ENCODE measurements around the gene IQCN. TPM values are rescaled to one million over a fixed set of nuclear protein-coding genes. Genes with fewer than 3 reads are reported as not detected.

IQCN gene
- polyA plus RNA-seq, 1 donor, result 5.5 TPM

GRCh38 chr19:18232540-18233223 lies 41.6 kb downstream of the IQCN start:
- Histone ChIP-seq H3K36me3 (ENCODE audit: control insufficient read depth, insufficient read depth, low read length) (no peaks in the 10 kb centered on the region), H3K9me3 (ENCODE audit: control insufficient read depth, low read depth, low read length) (peaks cover 12% of the 10 kb centered on the region), H3K4me1 (ENCODE audit: control insufficient read depth, insufficient read depth, low read length) (peaks cover 2% of the 10 kb centered on the region), H3K4me3 (ENCODE audit: low read length) (no peak overlapping the region), H3K27ac (ENCODE audit: low read length) (no peak overlapping the region), H3K27me3 (ENCODE audit: control insufficient read depth, insufficient read depth, low read length) (peaks cover 47% of the 10 kb centered on the region)
- DNase-seq, result no peak
- no CpG with 5 or more reads among the region's 46 CpGs for WGBS (ENCODE audit: insufficient coverage, low lambda C conversion rate)

DNA sequence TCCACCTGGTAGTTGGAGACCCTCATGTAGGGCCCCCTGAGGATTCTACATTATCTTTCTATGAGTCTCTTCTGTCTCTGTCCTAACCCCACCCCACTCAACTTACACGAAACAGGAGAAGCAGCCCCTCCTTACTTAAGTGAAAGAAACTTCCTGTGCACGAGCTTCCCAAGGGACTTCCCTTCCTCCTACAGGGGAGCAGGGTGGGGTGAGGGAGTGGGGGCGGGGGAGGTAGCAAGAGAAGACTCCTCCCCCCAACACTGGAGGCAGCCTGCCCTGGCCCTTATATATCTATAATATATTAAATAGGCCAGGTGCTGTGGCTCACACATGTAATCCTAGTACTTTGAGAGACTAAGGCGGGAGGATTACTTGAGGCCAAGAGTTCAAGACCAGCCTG lies 42.5 kb downstream of the IQCN start:
- Histone ChIP-seq H3K27ac (ENCODE audit: low read length) (no peak overlapping the region), H3K27me3 (ENCODE audit: control insufficient read depth, insufficient read depth, low read length) (peaks cover 56% of the 10 kb centered on the region), H3K4me3 (ENCODE audit: low read length) (no peak overlapping the region), H3K4me1 (ENCODE audit: control insufficient read depth, insufficient read depth, low read length) (peaks cover 2% of the 10 kb centered on the region), H3K9me3 (ENCODE audit: control insufficient read depth, low read depth, low read length) (peaks cover 12% of the 10 kb centered on the region), H3K36me3 (ENCODE audit: control insufficient read depth, insufficient read depth, low read length) (no peaks in the 10 kb centered on the region)
- DNase-seq, result no peak
- WGBS (ENCODE audit: insufficient coverage, low lambda C conversion rate), result no CpG with 5 or more reads among the region's 4 CpGs

DNA sequence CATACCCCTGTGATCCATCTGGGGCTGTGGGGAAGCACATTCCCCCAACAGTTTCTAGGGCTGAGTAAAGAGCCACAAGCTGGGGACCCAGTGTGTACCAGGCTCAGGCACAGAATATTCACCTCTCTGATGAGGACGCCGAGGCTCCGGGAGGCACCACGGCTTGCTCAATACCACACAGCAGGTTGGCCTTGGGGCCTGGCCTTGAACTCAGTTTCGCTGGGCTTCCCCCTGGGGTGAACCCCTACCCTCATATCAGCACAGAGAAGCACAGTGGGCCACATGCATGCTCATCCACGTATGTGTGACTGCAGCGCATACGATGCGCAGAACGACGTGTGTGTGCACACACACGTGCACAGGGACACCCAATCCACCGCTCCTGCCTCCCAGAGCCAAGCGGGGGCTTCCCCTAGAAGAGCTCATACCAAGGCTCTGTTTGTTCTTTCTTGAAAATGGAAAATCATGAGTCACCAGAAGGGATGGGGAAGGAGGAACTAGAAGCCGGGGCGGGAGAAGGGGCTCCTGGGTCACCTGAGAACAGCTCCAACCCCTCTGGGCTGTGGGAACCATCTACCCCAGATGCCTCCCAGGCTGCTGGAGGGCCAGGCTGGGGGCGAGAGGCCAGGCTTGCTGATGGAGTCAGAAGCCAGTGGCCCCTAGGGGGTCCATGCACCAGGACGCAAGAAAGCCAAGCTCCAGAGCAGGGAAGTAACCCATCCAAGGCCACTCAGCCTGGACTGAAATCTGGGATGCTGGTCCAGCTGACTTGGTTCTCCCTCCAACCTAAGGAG lies 43.1 kb downstream of the IQCN start:
- H3K27ac ChIP-seq (ENCODE audit: low read length), result no peak overlapping the region
- H3K4me1 ChIP-seq (ENCODE audit: control insufficient read depth, insufficient read depth, low read length), result peaks cover 2% of the 10 kb centered on the region
- H3K4me3 ChIP-seq (ENCODE audit: low read length), result no peak overlapping the region
- no peak for DNase-seq
- H3K27me3 ChIP-seq (ENCODE audit: control insufficient read depth, insufficient read depth, low read length), result peaks cover 61% of the 10 kb centered on the region
- WGBS (ENCODE audit: insufficient coverage, low lambda C conversion rate), result no CpG with 5 or more reads among the region's 18 CpGs
- no peaks in the 10 kb centered on the region for H3K36me3 ChIP-seq (ENCODE audit: control insufficient read depth, insufficient read depth, low read length)
- peaks cover 12% of the 10 kb centered on the region for H3K9me3 ChIP-seq (ENCODE audit: control insufficient read depth, low read depth, low read length)

DNA sequence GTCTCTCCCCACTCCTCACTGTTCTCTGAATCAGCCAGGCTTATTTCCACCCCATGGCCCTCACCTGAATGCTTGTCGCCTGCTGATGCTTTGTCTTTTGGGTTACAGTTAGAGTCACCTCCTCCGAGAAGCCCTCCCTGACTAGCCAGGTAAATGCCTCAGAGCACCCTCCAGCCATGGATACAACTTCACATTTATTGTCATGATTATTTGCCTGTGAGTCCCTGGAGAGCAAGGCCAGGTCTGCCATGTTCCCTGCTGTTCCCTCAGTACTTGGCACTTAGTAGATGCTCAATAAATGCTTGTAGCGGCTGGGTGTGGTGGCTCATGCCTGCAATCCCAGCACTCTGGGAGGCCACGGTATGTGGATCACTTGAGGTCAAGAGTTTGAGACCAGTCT lies 44.3 kb downstream of the IQCN start:
- no peak for DNase-seq
- WGBS (ENCODE audit: insufficient coverage, low lambda C conversion rate), result no CpG with 5 or more reads among the region's 4 CpGs
- Histone ChIP-seq H3K4me1 (ENCODE audit: control insufficient read depth, insufficient read depth, low read length) (peaks cover 7% of the 10 kb centered on the region), H3K27me3 (ENCODE audit: control insufficient read depth, insufficient read depth, low read length) (peaks cover 73% of the 10 kb centered on the region), H3K4me3 (ENCODE audit: low read length) (no peak overlapping the region), H3K36me3 (ENCODE audit: control insufficient read depth, insufficient read depth, low read length) (no peaks in the 10 kb centered on the region), H3K27ac (ENCODE audit: low read length) (no peak overlapping the region), H3K9me3 (ENCODE audit: control insufficient read depth, low read depth, low read length) (peaks cover 14% of the 10 kb centered on the region)

- H3K27me3 ChIP-seq (ENCODE audit: control insufficient read depth, insufficient read depth, low read length), result peaks cover 74% of the 10 kb centered on the region
Measured at GRCh38 chr19:18229474-18229873, 44.8 kb downstream of the IQCN start.

DNA sequence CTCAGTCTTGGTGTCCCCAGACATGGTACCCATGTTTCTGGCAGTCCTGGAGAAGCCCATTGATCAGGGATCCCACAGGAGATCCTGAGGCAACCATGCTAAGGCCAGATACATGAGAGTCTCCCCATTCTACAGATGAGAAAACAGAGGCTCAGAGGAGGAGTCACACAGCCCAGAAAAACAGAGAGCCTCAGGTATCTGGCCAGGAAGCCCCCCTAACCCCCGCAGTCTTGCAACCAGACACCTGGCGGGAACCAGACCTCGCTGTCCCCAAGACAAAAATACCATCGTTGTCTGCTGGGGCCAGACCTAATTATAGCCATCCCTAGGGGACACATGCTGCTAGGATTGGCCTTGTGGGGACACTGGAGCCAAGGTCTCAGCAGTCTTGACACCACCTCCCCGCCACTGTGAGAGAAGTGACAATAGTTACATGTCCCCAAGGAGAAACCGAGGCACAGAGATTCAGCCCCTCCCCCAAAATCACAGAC lies 46.4 kb downstream of the IQCN start:
- H3K36me3 ChIP-seq (ENCODE audit: control insufficient read depth, insufficient read depth, low read length), result no peaks in the 10 kb centered on the region
- H3K9me3 ChIP-seq (ENCODE audit: control insufficient read depth, low read depth, low read length), result peaks cover 5% of the 10 kb centered on the region
- no peak overlapping the region for H3K27ac ChIP-seq (ENCODE audit: low read length)
- peaks cover 70% of the 10 kb centered on the region for H3K27me3 ChIP-seq (ENCODE audit: control insufficient read depth, insufficient read depth, low read length)
- no peak overlapping the region for H3K4me3 ChIP-seq (ENCODE audit: low read length)
- WGBS (ENCODE audit: insufficient coverage, low lambda C conversion rate), result 80% methylated on average over 1 of the region's 6 CpGs
- no peak for DNase-seq
- peaks cover 16% of the 10 kb centered on the region for H3K4me1 ChIP-seq (ENCODE audit: control insufficient read depth, insufficient read depth, low read length)

More at GRCh38 chr19:18229474-18229873, 44.8 kb downstream of the IQCN start:
- WGBS (ENCODE audit: insufficient coverage, low lambda C conversion rate), result no CpG with 5 or more reads among the region's 5 CpGs
- peaks cover 15% of the 10 kb centered on the region for H3K9me3 ChIP-seq (ENCODE audit: control insufficient read depth, low read depth, low read length)
- no peak overlapping the region for H3K4me3 ChIP-seq (ENCODE audit: low read length)
- no peak overlapping the region for H3K27ac ChIP-seq (ENCODE audit: low read length)
- H3K4me1 ChIP-seq (ENCODE audit: control insufficient read depth, insufficient read depth, low read length), result peaks cover 10% of the 10 kb centered on the region
- H3K36me3 ChIP-seq (ENCODE audit: control insufficient read depth, insufficient read depth, low read length), result no peaks in the 10 kb centered on the region
- DNase-seq, result no peak

DNA sequence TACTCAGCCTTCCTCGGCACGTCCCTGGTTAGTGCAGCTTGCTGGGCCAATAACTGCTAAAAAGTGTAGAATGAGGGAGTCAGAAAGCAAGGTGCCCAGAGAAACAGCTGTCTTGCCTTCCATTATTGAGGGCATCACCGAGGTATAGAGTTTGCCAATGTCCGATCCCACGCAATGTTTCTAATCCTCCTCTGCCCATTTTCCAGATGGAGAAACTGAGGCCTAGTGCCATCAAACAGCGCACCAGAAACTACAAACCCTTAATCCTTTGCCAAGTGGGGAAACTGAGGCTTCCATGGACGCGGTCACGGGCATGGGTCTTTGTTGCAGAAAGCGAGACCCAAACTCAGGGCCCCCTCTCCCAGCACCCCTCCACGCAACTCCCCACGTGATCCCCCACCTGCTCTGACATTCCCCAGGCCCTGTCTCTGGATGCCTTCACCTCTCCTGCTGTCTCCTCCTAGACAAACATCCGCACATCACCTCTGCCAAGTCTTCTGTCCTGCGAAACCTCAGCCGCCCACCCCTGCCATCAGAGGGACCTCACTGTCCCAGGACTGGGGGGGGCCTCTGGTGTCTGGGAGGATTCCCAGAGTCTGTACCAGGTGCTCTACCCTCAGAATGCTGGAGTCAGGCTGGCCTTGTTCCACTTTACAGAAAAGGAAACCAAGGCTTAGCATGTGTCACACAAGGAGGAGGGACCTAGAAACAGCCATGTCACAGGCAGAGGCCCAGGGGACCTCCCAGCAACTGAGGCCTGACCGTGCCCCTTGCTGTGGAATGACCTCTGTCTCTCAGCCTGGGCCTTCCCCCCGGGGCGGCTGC lies 47.1 kb downstream of the IQCN start:
- no peak for DNase-seq
- H3K9me3 ChIP-seq (ENCODE audit: control insufficient read depth, low read depth, low read length), result peaks cover 3% of the 10 kb centered on the region
- H3K4me3 ChIP-seq (ENCODE audit: low read length), result no peak overlapping the region
- peaks cover 14% of the 10 kb centered on the region for H3K4me1 ChIP-seq (ENCODE audit: control insufficient read depth, insufficient read depth, low read length)
- no peak overlapping the region for H3K27ac ChIP-seq (ENCODE audit: low read length)
- WGBS (ENCODE audit: insufficient coverage, low lambda C conversion rate), result no CpG with 5 or more reads among the region's 18 CpGs
- peaks cover 65% of the 10 kb centered on the region for H3K27me3 ChIP-seq (ENCODE audit: control insufficient read depth, insufficient read depth, low read length)
- H3K36me3 ChIP-seq (ENCODE audit: control insufficient read depth, insufficient read depth, low read length), result no peaks in the 10 kb centered on the region

GRCh38 chr19:18225702-18226468 lies 48.4 kb downstream of the IQCN start, which contains the start of gene PDE4C:
Gene PDE4C, minus strand, starts transcription at chr19:18226438. Its CDS starts 23 bp downstream, at chr19:18226415.
- DNase-seq, result no peak
- Histone ChIP-seq H3K4me1 (ENCODE audit: control insufficient read depth, insufficient read depth, low read length) (peaks cover 18% of the 10 kb centered on the region), H3K4me3 (ENCODE audit: low read length) (no peak within 1 kb of the TSS), H3K27me3 (ENCODE audit: control insufficient read depth, insufficient read depth, low read length) (peaks cover 60% of the 10 kb centered on the region), H3K9me3 (ENCODE audit: control insufficient read depth, low read depth, low read length) (peaks cover 3% of the 10 kb centered on the region), H3K27ac (ENCODE audit: low read length) (no peak within 1 kb of the TSS), H3K36me3 (ENCODE audit: control insufficient read depth, insufficient read depth, low read length) (no peaks in the 10 kb centered on the region)
- 0% methylated on average over 2 of the region's 51 CpGs for WGBS (ENCODE audit: insufficient coverage, low lambda C conversion rate)

DNA sequence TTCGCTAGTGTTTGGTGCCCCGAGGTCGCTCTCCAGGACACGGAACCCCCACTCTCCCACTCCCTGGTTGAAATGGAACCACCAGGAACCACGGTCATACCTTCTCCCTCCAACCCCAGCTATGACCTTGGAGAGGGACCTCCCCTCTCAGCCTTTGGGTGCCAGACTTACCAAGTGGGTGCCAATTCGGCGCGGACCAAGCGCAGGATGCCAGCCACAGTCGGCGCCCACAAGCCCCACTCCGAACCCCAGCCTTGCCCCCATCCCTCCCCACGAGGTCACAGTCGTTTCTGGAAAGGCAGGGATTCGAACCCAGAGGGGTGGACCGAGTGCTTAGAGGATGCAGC lies 48.9 kb downstream of the IQCN start:
- no peak for DNase-seq
- Histone ChIP-seq H3K27ac (ENCODE audit: low read length) (no peak overlapping the region), H3K9me3 (ENCODE audit: control insufficient read depth, low read depth, low read length) (peaks cover 3% of the 10 kb centered on the region), H3K4me1 (ENCODE audit: control insufficient read depth, insufficient read depth, low read length) (peaks cover 18% of the 10 kb centered on the region), H3K36me3 (ENCODE audit: control insufficient read depth, insufficient read depth, low read length) (no peaks in the 10 kb centered on the region), H3K4me3 (ENCODE audit: low read length) (no peak overlapping the region), H3K27me3 (ENCODE audit: control insufficient read depth, insufficient read depth, low read length) (peaks cover 59% of the 10 kb centered on the region)
- WGBS (ENCODE audit: insufficient coverage, low lambda C conversion rate), result no CpG with 5 or more reads among the region's 16 CpGs

Data from large intestine (tissue), 3 donors.